ENCODE measurements around the gene MPDZ. TPM values are rescaled to one million over a fixed set of nuclear protein-coding genes. Genes with fewer than 3 reads are reported as not detected.

The MPDZ gene
- total and polyA plus RNA-seq, 2 of the 4 experiments (the other 2 are of a cell fraction): 18.8 to 39.3 TPM

GRCh38 chr9:13113216-13113615, 166.3 kb downstream of the MPDZ start:
- TF ChIP-seq USF2 (IDR thresholded peaks at IDR 0.05; ENCODE audit: low read depth, low read length): no peak
- peak; percentile 61; the same call in 1 of the 2 replicates for TF ChIP-seq MXI1 (IDR thresholded peaks at IDR 0.05; ENCODE audit: borderline replicate concordance, low read depth, low read length)
- TF ChIP-seq CHD1 (IDR thresholded peaks at IDR 0.05; ENCODE audit: low read depth, low read length): no peak
- peak; percentile 33; the same call in 1 of the 2 replicates for TF ChIP-seq BHLHE40 (IDR thresholded peaks at IDR 0.05; ENCODE audit: low read depth, low read length)
- H4K20me1 ChIP-seq (ENCODE audit: insufficient read depth, low read length): no peaks in the 10 kb centered on the region
- no CpG with 5 or more reads among the region's 3 CpGs for WGBS, 2 experiments (ENCODE audit: extremely low coverage in 2 of 2, insufficient read length in 1 of 2)
- no peak overlapping the region for H3K9ac ChIP-seq (ENCODE audit: low read depth, low read length)
- ATAC-seq (ENCODE audit: low read depth): peak; percentile 90
- in situ Hi-C loops (cut with MboI; ENCODE audit: low sequenced_read_pairs): no loop called here
- H3K14ac ChIP-seq (replicated peaks; ENCODE audit: low read depth, low read length): no peak overlapping the region
- ChIA-PET POLR2A (ENCODE audit: unreplicated experiment) (interaction anchor here (0.6 kb wide), 2 partner anchors 23 to 453 kb away, joined by 3 to 7 read pairs; no protein-coding TSS in a partner anchor), CTCF (no interaction called here)
- peaks cover 3% of the 10 kb centered on the region; the same call in 1 of the 2 replicates for H3K4me1 ChIP-seq (ENCODE audit: control insufficient read depth, insufficient read depth, low read length)
- no peak overlapping the region for H2AK5ac ChIP-seq (ENCODE audit: low read depth, low read length)
- H3K18ac ChIP-seq (ENCODE audit: low read depth, low read length): no peak overlapping the region
- H4K8ac ChIP-seq (ENCODE audit: low read depth in 2 of 2, low read length in 2 of 2): no peak overlapping the region
- no peak overlapping the region for H3K4me2 ChIP-seq (ENCODE audit: low read depth, low read length)
- BruUV-seq (replicated peaks): no TSS peak
- no peaks in the 10 kb centered on the region for H3K79me1 ChIP-seq (ENCODE audit: low read depth in 1 of 2, low read length in 2 of 2)
- no peak overlapping the region for H2AK9ac ChIP-seq (replicated peaks; ENCODE audit: low read depth, low read length, poor library complexity)
- H2BK5ac ChIP-seq (ENCODE audit: low read depth, low read length, poor library complexity, severe bottlenecking): no peak overlapping the region
- peaks cover 10% of the 10 kb centered on the region for H3K36me3 ChIP-seq (ENCODE audit: control insufficient read depth, insufficient read depth, low read length)
- H4K91ac ChIP-seq (ENCODE audit: insufficient read depth, low read depth, low read length): no peak overlapping the region
- no peak overlapping the region for H3K27ac ChIP-seq (ENCODE audit: insufficient read depth, low read length)
- H3K23ac ChIP-seq (ENCODE audit: low read depth, low read length): no peak overlapping the region
- H2BK15ac ChIP-seq (ENCODE audit: low read depth, low read length): no peak overlapping the region
- no peak overlapping the region for H3K4ac ChIP-seq (ENCODE audit: low read depth, low read length)
- H3K56ac ChIP-seq (ENCODE audit: extremely low read depth, insufficient read depth, low read length): no peak overlapping the region
- H2AFZ ChIP-seq (replicated peaks; ENCODE audit: low read length, poor library complexity): no peak overlapping the region
- dilution Hi-C loops (cut with HindIII; ENCODE audit: low sequenced_read_pairs, unreplicated experiment): no loop called here
- H3K4me3 ChIP-seq (ENCODE audit: insufficient read depth, low read depth, low read length): no peak overlapping the region
- H3K9me1 ChIP-seq (ENCODE audit: insufficient read depth, low read length): peaks cover 3% of the 10 kb centered on the region
- H3K27me3 ChIP-seq (ENCODE audit: control insufficient read depth, insufficient read depth, low read length): no peaks in the 10 kb centered on the region
- peak; percentile 72 for DNase-seq
- H3K9me3 ChIP-seq (ENCODE audit: control insufficient read depth, insufficient read depth, low read length): no peaks in the 10 kb centered on the region
- H2BK120ac ChIP-seq (ENCODE audit: low read depth, low read length): no peak overlapping the region
- intact Hi-C loops (cut with micrococcal nuclease): no loop called here
- no peak overlapping the region for H2BK20ac ChIP-seq (ENCODE audit: low read depth, low read length)
- no peak overlapping the region for H4K5ac ChIP-seq (ENCODE audit: low read depth, low read length)
